DOHH2 (cell line): ENCODE results near the gene COL25A1.

ENCODE experiments used
- CTCF ChIP-seq: fragments of 200-600 bp; sonication (generic); IDR thresholded peaks from one replicate; pipeline ENCODE4 v1.5.1; 2014; ENCODE audit warnings: antibody characterized with exemption, mild to moderate bottlenecking, low read depth, low read length; ENCODE audit not compliant: poor library complexity, severe bottlenecking
- EZH2phosphoT487 ChIP-seq: fragments of 200-600 bp; sonication (generic); IDR thresholded peaks from 2 replicates; pipeline ENCODE4 v1.6.1; 2017; ENCODE audit warnings: borderline replicate concordance, mild to moderate bottlenecking, antibody characterized with exemption, low read length, moderate library complexity, mixed read lengths

DNA sequence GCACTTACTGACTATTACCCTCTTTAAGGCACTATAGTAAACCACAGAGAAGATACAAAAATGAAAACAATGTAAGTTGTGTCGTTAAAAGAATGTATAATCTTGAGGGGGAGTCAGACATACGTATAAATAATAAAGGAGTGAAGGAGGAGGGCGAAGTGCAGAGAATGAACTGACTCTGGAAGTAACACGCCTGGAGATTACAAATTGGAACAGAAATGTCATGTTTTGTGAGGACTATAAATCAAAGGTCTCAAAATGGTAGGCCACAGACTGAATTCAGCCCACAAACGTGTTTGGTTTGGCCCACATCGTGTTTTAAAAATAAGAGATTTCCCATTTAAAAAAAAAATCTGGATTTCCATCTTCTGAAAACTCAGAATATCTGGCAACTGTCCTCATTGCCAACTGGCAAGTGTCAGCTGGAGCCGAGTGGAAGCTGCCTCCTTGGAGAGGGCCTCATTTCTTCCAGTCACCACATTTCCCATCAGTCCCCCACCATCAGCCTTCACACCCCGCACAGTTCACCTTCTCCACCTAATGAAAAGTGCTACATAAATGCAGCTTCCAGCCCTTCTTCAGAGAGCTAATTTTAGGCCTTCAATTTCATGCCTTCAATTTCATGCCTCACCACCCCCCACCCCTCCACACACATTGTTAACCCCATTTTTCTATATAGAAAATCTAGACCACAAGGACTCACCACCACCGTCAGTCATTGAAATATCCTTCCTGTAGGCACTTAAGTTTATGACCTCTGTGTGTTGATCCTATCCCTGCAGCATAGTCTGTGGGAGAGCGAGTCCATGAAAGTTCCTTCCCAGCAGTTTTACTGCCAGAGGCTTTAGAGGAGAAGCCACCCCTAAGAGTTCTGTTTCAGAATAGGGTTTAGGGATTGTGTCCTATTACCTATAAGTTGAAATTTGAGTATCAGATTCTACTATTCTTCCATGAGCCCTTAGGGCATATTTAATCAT lies 32.0 kb upstream of the COL25A1 start:
- no peak for TF ChIP-seq CTCF
- no peak for TF ChIP-seq EZH2phosphoT487
